Transverse colon (tissue), 4 donors: ENCODE data around the gene ADAMTS8.

Source experiments
- CTCF ChIP-seq, 5 experiments: fragments of 200-600 bp in 3 of 5; fragments of 450-650 bp in 2 of 5; sonication (generic) in 3 of 5; IDR thresholded peaks; 1 replicate in 2 of 5; 2 replicates in 3 of 5; pipeline ENCODE4 v1.5.1; 2016 to 2017; ENCODE audit warnings: antibody characterized with exemption in 5 of 5, inconsistent platforms in 3 of 5, mild to moderate bottlenecking in 2 of 5, moderate library complexity in 1 of 5
- POLR2A ChIP-seq: fragments of 450-650 bp; IDR thresholded peaks from one replicate; pipeline ENCODE4 v1.6.1; 2016; ENCODE audit warnings: antibody characterized with exemption, mild to moderate bottlenecking, moderate library complexity
- POLR2AphosphoS5 ChIP-seq, 3 donors: sonication (generic); formaldehyde crosslinking; IDR thresholded peaks; one replicate each; pipeline ENCODE4 v1.6.1; 2016; ENCODE audit warnings: antibody characterized with exemption in 3 of 3

GRCh38 chr11:130441719-130442118 is 13.3 kb upstream of the ADAMTS8 start:
- TF ChIP-seq CTCF (IDR thresholded peaks at IDR 0.05) (no peak), POLR2A (no peak), POLR2AphosphoS5 (IDR thresholded peaks at IDR 0.05) (no peak)
